ENCODE measurements around the gene CPNE2. TPM values are rescaled to one million over a fixed set of nuclear protein-coding genes. Genes with fewer than 3 reads are reported as not detected.

Gene CPNE2
- total RNA-seq, 1 donor from 2014 or later, result 8.3 TPM

DNA sequence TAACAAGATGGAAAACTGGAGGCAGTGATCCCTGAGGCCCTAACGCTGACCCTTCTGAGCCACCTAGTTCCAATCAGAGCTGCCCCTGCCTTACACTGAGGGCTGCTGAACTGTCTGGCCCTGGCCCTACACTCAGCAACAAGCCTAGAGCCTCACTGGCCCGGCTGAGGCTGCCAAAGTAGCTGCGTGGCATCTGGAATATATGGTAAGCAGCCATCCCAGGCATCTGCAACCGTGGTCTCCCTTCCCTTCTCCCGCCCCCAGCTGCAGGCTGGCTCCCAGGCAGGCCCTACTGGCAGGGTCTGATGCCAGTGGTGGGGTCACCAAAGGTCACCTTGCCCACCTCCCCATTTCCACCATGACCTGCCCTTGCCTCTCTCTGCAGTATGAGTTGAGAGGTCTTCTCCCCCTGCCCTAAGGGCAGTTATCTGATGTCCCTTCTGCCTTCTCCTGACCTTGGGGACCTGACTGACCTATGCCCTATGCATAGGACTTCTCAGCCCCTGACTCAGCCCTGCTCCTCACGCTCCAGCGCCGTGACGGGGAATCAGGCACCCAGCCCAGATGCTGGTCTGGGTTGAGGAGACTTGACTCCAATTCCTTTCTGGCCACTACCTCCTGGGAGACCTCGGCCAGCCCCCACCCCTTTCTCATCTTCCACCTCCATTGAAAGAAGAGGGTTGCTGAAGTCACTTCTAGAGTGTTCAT lies 45.3 kb downstream of the CPNE2 start:
- ChIA-PET POLR2A (interaction anchor here (0.6 kb wide), 1 partner anchor 139 kb away, joined by 6 read pairs; no protein-coding TSS in a partner anchor), CTCF (no interaction called here)
- TF ChIP-seq, protein P1, sequence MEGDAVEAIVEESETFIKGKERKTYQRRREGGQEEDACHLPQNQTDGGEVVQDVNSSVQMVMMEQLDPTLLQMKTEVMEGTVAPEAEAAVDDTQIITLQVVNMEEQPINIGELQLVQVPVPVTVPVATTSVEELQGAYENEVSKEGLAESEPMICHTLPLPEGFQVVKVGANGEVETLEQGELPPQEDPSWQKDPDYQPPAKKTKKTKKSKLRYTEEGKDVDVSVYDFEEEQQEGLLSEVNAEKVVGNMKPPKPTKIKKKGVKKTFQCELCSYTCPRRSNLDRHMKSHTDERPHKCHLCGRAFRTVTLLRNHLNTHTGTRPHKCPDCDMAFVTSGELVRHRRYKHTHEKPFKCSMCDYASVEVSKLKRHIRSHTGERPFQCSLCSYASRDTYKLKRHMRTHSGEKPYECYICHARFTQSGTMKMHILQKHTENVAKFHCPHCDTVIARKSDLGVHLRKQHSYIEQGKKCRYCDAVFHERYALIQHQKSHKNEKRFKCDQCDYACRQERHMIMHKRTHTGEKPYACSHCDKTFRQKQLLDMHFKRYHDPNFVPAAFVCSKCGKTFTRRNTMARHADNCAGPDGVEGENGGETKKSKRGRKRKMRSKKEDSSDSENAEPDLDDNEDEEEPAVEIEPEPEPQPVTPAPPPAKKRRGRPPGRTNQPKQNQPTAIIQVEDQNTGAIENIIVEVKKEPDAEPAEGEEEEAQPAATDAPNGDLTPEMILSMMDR (IDR thresholded peaks at IDR 0.05), result no peak
- H3K27ac Mint-ChIP-seq, result no peak overlapping the region
- H3K27me3 Mint-ChIP-seq, result no peaks in the 10 kb centered on the region
- H3K4me3 Mint-ChIP-seq, result no peak overlapping the region
- ATAC-seq (ENCODE audit: low read depth) (no peak), DNase-seq (no peak)
- H3K36me3 Mint-ChIP-seq (ENCODE audit: low read depth), result no peaks in the 10 kb centered on the region
- intact Hi-C loops (cut with micrococcal nuclease), result no loop called here
- H3K9me3 Mint-ChIP-seq, result no peaks in the 10 kb centered on the region
- H3K4me1 Mint-ChIP-seq, result peaks cover 62% of the 10 kb centered on the region

DNA sequence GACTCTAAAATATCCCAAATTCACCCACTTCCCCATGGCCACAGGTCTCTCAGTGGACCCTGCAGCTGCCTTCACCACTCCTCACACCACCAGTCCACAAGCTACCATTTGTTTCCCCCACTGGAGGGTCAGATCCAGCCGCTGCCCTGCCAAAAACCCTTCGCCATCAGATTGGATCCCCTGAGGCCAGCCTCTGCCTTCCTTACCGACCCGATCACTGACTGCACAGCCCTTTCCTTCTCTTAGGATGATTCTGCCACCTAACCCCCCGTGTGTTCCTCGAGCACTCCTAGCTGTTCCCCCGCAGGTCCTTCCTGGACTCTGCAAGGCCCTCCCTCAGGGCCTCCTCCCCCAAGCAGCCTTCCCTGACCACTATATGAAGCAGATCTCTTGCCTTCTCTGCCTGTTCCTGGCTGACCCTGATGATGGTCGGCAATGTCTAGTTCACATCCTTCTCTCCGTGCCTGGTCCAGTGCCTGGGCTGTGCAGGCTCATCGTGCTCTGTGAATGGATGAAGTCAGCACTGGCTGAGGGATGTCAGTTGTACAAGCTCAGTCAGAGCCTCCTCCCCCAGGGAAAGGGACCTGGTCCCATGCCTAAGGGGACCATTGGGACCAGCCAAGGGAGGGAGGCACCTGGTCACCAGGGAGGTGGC lies 46.0 kb downstream of the CPNE2 start:
- intact Hi-C loops (cut with micrococcal nuclease), result no loop called here
- H3K4me1 Mint-ChIP-seq, result peaks cover 60% of the 10 kb centered on the region
- H3K36me3 Mint-ChIP-seq (ENCODE audit: low read depth), result no peaks in the 10 kb centered on the region
- H3K27me3 Mint-ChIP-seq, result no peaks in the 10 kb centered on the region
- no peak overlapping the region for H3K4me3 Mint-ChIP-seq
- TF ChIP-seq, protein P1 (IDR thresholded peaks at IDR 0.05), result no peak
- no peaks in the 10 kb centered on the region for H3K9me3 Mint-ChIP-seq
- no peak for ATAC-seq (ENCODE audit: low read depth)
- DNase-seq, result peak; percentile 11
- H3K27ac Mint-ChIP-seq, result no peak overlapping the region
- ChIA-PET CTCF (no interaction called here), POLR2A (interaction anchor here (0.6 kb wide), 1 partner anchor 140 kb away, joined by 6 read pairs; no protein-coding TSS in a partner anchor)

DNA sequence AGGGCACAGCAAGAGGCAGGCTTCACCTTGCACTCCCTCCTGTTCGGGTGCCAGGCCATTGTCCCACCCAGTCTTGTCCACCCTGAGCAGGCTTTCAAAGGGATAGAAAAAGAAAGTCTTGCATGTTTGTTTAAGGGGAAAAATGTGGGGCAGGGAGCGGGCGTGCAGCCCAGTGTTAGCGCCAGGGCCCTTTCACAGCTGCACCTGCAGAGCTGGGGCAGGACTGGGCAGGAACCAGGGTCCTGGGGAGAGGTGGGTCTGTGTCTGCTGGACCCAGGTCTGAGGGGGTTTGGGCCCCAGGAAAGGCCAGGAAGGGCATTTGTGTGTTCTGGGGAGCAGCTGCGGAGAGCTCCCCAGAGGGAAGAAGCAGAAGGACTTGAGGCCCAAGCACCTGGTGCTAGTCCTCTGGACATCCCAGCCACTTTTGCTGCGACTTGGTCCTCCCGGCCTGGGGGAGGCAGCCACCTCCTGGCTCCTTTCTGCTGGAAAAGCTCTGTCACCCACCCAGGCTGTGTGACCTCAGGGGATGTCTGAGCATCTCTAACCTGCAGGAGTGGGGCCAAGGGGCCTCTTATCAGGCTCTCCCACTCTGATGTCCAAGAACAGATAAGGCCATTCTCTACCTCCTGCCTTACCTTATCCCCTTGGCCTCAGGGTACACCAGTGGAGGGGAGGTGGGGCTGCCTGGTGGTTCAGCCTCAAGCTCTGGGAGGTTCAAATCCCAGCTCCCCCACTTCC lies 48.7 kb downstream of the CPNE2 start:
- intact Hi-C loops (cut with micrococcal nuclease), result no loop called here
- no peak overlapping the region for H3K27ac Mint-ChIP-seq
- TF ChIP-seq, protein P1 (IDR thresholded peaks at IDR 0.05), result no peak
- ChIA-PET POLR2A (interaction anchor here (0.7 kb wide), 1 partner anchor 45 kb away, joined by 3 read pairs; the partner anchor contains the start of genes PSME3IP1 and RSPRY1), CTCF (no interaction called here)
- DNase-seq (no peak), ATAC-seq (ENCODE audit: low read depth) (no peak)
- H3K4me1 Mint-ChIP-seq, result peaks cover 37% of the 10 kb centered on the region
- no peaks in the 10 kb centered on the region for H3K27me3 Mint-ChIP-seq
- no peaks in the 10 kb centered on the region for H3K9me3 Mint-ChIP-seq
- H3K4me3 Mint-ChIP-seq, result no peak overlapping the region
- H3K36me3 Mint-ChIP-seq (ENCODE audit: low read depth), result no peaks in the 10 kb centered on the region

DNA sequence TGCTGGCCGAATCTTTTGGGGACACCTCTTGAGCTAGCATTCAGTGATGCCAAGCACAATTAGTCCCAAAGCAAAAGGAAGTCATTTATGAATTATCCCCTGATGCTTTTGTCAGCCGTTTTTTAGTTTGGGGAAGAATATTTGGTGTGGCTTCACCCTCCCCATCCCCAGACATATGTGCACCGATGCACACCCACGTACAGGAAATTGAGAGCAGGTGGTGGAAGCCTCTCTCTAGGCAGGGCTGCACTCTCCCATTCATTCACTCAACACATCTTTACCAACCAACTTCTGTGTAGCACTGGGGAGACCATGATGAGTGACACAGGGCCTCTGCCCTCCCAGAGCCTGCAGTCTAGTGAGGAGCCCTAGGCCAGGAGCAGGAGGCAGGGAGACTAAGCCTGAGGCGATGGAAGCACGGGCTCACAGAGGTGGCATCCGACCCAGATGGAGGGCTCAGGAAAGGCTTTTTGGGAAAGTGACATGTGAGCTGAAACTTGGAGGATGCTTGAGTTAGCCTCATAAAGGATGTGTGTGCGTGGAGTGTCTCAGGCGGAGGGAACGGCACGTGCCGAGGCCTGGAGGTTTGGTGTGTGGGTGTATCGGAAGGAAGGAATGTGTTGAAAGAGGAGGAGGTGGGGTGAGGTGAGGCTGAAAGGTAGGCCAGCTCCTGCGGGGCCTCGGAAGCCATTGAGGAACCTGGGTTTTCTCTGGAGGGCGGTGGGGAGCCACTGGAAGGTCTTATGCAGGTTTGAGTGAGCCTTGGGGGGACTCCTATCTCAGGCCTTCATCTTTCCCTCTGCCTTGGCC lies 49.6 kb downstream of the CPNE2 start:
- ATAC-seq (ENCODE audit: low read depth) (peak; percentile 74), DNase-seq (no peak)
- H3K27me3 Mint-ChIP-seq, result no peaks in the 10 kb centered on the region
- TF ChIP-seq, protein P1 (IDR thresholded peaks at IDR 0.05), result no peak
- peak overlapping the region; percentile 32 for H3K27ac Mint-ChIP-seq
- H3K9me3 Mint-ChIP-seq, result no peaks in the 10 kb centered on the region
- ChIA-PET POLR2A (interaction anchor here (0.6 to 1.5 kb wide), 3 partner anchors 13 to 98 kb away, joined by 3 read pairs; partner anchors contain the start of genes PSME3IP1 and RSPRY1), CTCF (no interaction called here)
- peaks cover 36% of the 10 kb centered on the region for H3K4me1 Mint-ChIP-seq
- H3K36me3 Mint-ChIP-seq (ENCODE audit: low read depth), result no peaks in the 10 kb centered on the region
- intact Hi-C loops (cut with micrococcal nuclease), result no loop called here
- H3K4me3 Mint-ChIP-seq, result peak overlapping the region; percentile 29
